K562 (cell line): ENCODE results near the gene AP5Z1. TPM values are rescaled to one million over a fixed set of nuclear protein-coding genes. Genes with fewer than 3 reads are reported as not detected.

ENCODE experiments used
- ATAC-seq: fragments of 200-7000 bp; cut with Tn5 transposase; 3 replicates; pipeline ENCODE4 v1.9.1; 2020; ENCODE audit warnings: moderate library complexity
- BruUV-seq: library from RNA; stranded (reverse); fragments of 400-500 nt; replicated peaks from 2 replicates; lab custom pipeline; 2021; lab: Mats Ljungman, UMichigan
- CTCF ChIA-PET: fragments of 300-600 bp; formaldehyde crosslinking; extraction: SDS; loops from one replicate; lab custom pipeline; 2021; ENCODE audit warnings: low intra/inter-chr PET ratio; lab: Yijun Ruan, JAX
- POLR2A ChIA-PET: fragments of 300-600, 350-650 bp; sonication (Branson Sonifier 250); formaldehyde crosslinking; extraction: SDS; loops from one replicate; lab custom pipeline; 2021; ENCODE audit warnings: antibody characterized with exemption, inconsistent platforms; lab: Yijun Ruan, JAX
- DNase-seq, 4 experiments: peaks; one replicate each; pipeline versions ENCODE4 v3.0.0 to v3.0.0-alpha.2; 2011 to 2018; ENCODE audit warnings: low spot score in 3 of 4, mixed read lengths in 3 of 4; ENCODE audit errors: extremely low read depth in 1 of 4
- FAIRE-seq: peaks from 2 replicates; lab custom pipeline; 2011; peaks lifted over from hg19 to GRCh38; lab: Jason Lieb, UNC
- H2AFZ ChIP-seq: 2 replicates; pipeline ENCODE4 v1.6.0; 2011; ENCODE audit warnings: low read depth, low read length, control low read depth, inconsistent platforms
- H3K27ac ChIP-seq: fragments of 200-600 bp; 3 replicates; pipeline ENCODE4 v1.8.0; 2011; ENCODE audit warnings: low read depth, mild to moderate bottlenecking, control low read depth, inconsistent platforms, low read length, moderate library complexity, mixed read lengths; ENCODE audit errors: extremely low read depth
- H3K27me3 ChIP-seq, 2 experiments: fragments of 300-600 bp in 1 of 2; 2 replicates in 1 of 2; 3 replicates in 1 of 2; pipeline versions ENCODE4 v1.6.0 to v1.8.0; 2011; ENCODE audit warnings: inconsistent platforms in 2 of 2, low read length in 2 of 2, mild to moderate bottlenecking in 1 of 2, mixed read lengths in 1 of 2, moderate library complexity in 1 of 2; ENCODE audit not compliant: control insufficient read depth in 2 of 2, insufficient read depth in 2 of 2
- H3K36me3 ChIP-seq: fragments of 300-600 bp; 3 replicates; pipeline ENCODE4 v1.8.0; 2011; ENCODE audit warnings: mild to moderate bottlenecking, low read length, inconsistent platforms; ENCODE audit not compliant: control insufficient read depth, insufficient read depth
- H3K4me1 ChIP-seq, 2 experiments: fragments of 200-600 bp in 1 of 2; replicated peaks in 1 of 2; 2 replicates in 1 of 2; 3 replicates in 1 of 2; pipeline versions ENCODE4 v1.5.1 to v1.8.0; 2011; ENCODE audit warnings: inconsistent platforms in 2 of 2, low read length in 2 of 2, mild to moderate bottlenecking in 1 of 2, mixed read lengths in 1 of 2, moderate library complexity in 1 of 2; ENCODE audit not compliant: control insufficient read depth in 2 of 2, insufficient read depth in 2 of 2
- H3K4me2 ChIP-seq: 2 replicates; pipeline ENCODE4 v1.6.1; 2011; ENCODE audit warnings: low read length, control low read depth, inconsistent platforms, mixed read lengths; ENCODE audit not compliant: insufficient read depth
- H3K4me3 ChIP-seq: fragments of 200-600 bp; sonication (generic), shearing (Covaris generic); 2 replicates; pipeline ENCODE4 v1.5.1; 2016; ENCODE audit warnings: control low read depth, inconsistent platforms
- H3K79me2 ChIP-seq: fragments of 200-600 bp; 3 replicates; pipeline ENCODE4 v1.8.0; 2011; ENCODE audit warnings: low read length, inconsistent platforms; ENCODE audit not compliant: control insufficient read depth, insufficient read depth
- H3K9ac ChIP-seq, 2 experiments: 2 replicates each; pipeline versions ENCODE4 v1.6.0 to v1.6.1; 2011; ENCODE audit warnings: low read depth in 2 of 2, low read length in 2 of 2, control low read depth in 1 of 2, inconsistent platforms in 1 of 2, mild to moderate bottlenecking in 1 of 2, mixed read lengths in 1 of 2; ENCODE audit not compliant: insufficient read depth in 1 of 2
- H3K9me1 ChIP-seq: one replicate; pipeline ENCODE4 v1.6.0; 2011; ENCODE audit warnings: inconsistent platforms, mild to moderate bottlenecking, low read length, moderate library complexity; ENCODE audit not compliant: control insufficient read depth, insufficient read depth
- H3K9me3 ChIP-seq: replicated peaks from 2 replicates; pipeline ENCODE4 v1.5.1; 2011; ENCODE audit warnings: low read depth, low read length, inconsistent platforms; ENCODE audit not compliant: control insufficient read depth, insufficient read depth
- H4K20me1 ChIP-seq: replicated peaks from 2 replicates; pipeline ENCODE4 v1.6.1; 2011; ENCODE audit warnings: low read length, inconsistent platforms, mixed read lengths; ENCODE audit not compliant: control insufficient read depth, insufficient read depth
- GABPA ChIP-seq: fragments of 200-800 bp; sonication (Bioruptor generic); conservative IDR thresholded peaks from 2 replicates; pipeline ENCODE4 v1.6.1; 2016; ENCODE audit warnings: low read depth, missing genetic modification characterization, missing compliant biosample characterization
- IFI16 ChIP-seq: fragments of 250-450 bp; sonication (Bioruptor Pico); IDR thresholded peaks from 2 replicates; pipeline ENCODE4 v2.1.2; 2022; ENCODE audit warnings: mild to moderate bottlenecking, inconsistent platforms
- KDM1A ChIP-seq, 2 experiments: fragments of 450-650 bp; IDR thresholded peaks; 2 replicates each; pipeline ENCODE4 v1.6.1; 2016; ENCODE audit warnings: mild to moderate bottlenecking in 2 of 2
- POLR2G ChIP-seq: fragments of 200-400 bp; formaldehyde crosslinking; IDR thresholded peaks from 2 replicates; pipeline ENCODE4 v1.6.1; 2017; ENCODE audit warnings: low read depth, mild to moderate bottlenecking, antibody characterized with exemption, low read length, moderate library complexity
- STAT5B ChIP-seq: fragments of 250-450 bp; sonication (Bioruptor Pico); IDR thresholded peaks from 2 replicates; pipeline ENCODE4 v1.8.0; 2021; ENCODE audit warnings: mild to moderate bottlenecking, inconsistent platforms
- ZKSCAN8 ChIP-seq: fragments of 200-800 bp; sonication (Bioruptor generic); IDR thresholded peaks from 2 replicates; pipeline ENCODE4 v1.6.1; 2016; ENCODE audit warnings: missing genetic modification characterization, missing compliant biosample characterization
- WGBS: fragments of 100-300 bp; shearing (Covaris generic); methylation state at CpG from one replicate; pipeline ENCODE4 v1.1.6; 2016; ENCODE audit warnings: low coverage, mixed read lengths; ENCODE audit not compliant: insufficient coverage; ENCODE audit errors: missing lambda C conversion rate; 5-methylcytosine and 5-hydroxymethylcytosine counted together
- in situ Hi-C: fragments of 300-500 bp; cut with MboI; formaldehyde crosslinking; loops from 4 replicates; pipeline ENCODE4 v1.15.0; 2018; ENCODE audit warnings: inconsistent platforms, mixed read lengths
- intact Hi-C: fragments of 100-400 bp; cut with micrococcal nuclease; formaldehyde crosslinking; loops from 2 replicates; pipeline ENCODE4 v1.14.2; 2022
- polyA plus RNA-seq, 8 experiments: library from polyadenylated mRNA; depleted of rRNA in 4 of 8; stranded (reverse) in 5 of 8; unstranded in 3 of 8; fragments of >200 nt; fragmentation: Nextera tagmentation in 2 of 8; fragmentation: Illumina TruSeq in 1 of 8; extraction: Ambion mirVana in 2 of 8; extraction: Trizol in 1 of 8; gene quantifications; 2 replicates each; pipeline versions ENCODE4 v1.2.1 to v1.2.3, GENCODE V29; 2011 to 2014; ENCODE audit warnings: inconsistent platforms in 1 of 8, missing spikeins in 1 of 8
- total RNA-seq, 7 experiments: library from RNA; depleted of rRNA in 6 of 7; stranded (reverse); fragments of >200 nt in 6 of 7; fragmentation: Illumina TruSeq in 2 of 7; extraction: Trizol in 2 of 7; gene quantifications; 2 replicates each; pipeline versions ENCODE4 v1.2.1 to v1.2.3, GENCODE V29; 2011 to 2021; ENCODE audit warnings: low replicate concordance in 1 of 7

AP5Z1 gene
- total and polyA plus RNA-seq, 9 of the 15 experiments (the other 6 are each of a cell fraction or from before 2014, with no cell fraction given), result 0.06 to 31.1 (median 6.4) TPM

DNA sequence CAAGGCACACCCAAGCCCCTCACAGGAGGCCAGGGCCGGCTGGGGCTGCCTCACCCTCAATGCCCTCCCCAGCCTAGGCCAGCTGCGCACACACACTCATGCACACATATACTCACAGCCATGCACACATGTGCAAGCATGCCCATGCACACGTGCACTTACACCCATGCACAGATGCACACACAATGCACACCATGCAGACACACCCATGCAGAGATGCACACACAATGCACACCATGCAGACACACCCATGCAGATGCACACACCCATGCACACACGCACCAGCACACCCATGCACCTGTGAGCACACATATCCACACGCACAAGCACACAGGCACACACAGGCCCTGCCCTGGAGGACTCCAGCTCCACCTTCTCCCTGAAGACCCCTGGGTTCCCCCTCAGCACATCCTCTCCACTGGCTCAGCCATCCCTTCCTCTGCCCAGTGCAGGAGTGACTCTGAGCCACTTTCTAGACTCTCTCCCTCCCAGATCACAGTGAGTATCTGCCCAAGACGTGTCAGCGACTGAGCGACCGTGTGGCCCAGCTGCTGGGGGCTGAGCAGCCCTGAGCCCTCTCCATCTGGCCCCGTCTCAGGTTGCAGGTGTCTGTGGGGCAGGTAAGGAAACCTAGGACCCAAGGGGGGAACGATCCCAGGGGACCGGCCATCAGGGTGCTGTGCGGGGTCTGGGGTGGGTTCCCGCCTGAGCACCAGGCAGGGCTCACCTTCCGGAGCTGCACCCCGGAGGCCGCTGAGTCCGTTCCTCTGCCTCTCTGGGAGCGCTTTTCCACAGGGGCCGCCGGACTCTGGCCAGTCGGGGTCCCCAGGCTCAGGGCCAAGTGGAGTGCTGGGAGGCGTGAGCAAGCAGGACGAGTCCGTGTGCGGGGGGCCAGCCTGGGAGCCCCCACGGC is 25.8 kb downstream of the AP5Z1 start:
- no peak overlapping the region for H2AFZ ChIP-seq
- H3K4me2 ChIP-seq, result no peak overlapping the region
- in situ Hi-C loops, result no loop called here
- BruUV-seq, result no TSS peak
- no peak overlapping the region for H3K4me3 ChIP-seq
- no peak for ATAC-seq
- peaks cover 7% of the 10 kb centered on the region; the same call in 1 of the 2 replicates for H4K20me1 ChIP-seq
- H3K9me1 ChIP-seq, result no peaks in the 10 kb centered on the region
- ChIA-PET CTCF (no interaction called here), POLR2A (interaction anchor here (0.5 to 1.1 kb wide), 2 partner anchors 235 to 289 kb away, joined by 3 to 6 read pairs; no protein-coding TSS in a partner anchor)
- DNase-seq, result no peak
- no peaks in the 10 kb centered on the region for H3K36me3 ChIP-seq
- FAIRE-seq, result no peak
- H3K9ac ChIP-seq, result no peak overlapping the region; a peak in 1 of 4 replicates
- no peaks in the 10 kb centered on the region for H3K79me2 ChIP-seq
- intact Hi-C loops, result no loop called here
- TF ChIP-seq STAT5B (CRISPR knock-in tag), result no peak
- TF ChIP-seq KDM1A (IDR thresholded peaks at IDR 0.05), result peak in 1 of 2 experiments; percentile 86; a peak in 2 of 4 replicates
- no peak for TF ChIP-seq ZKSCAN8 (CRISPR knock-in tag)
- no peak for TF ChIP-seq IFI16 (CRISPR knock-in tag)
- no peak for TF ChIP-seq GABPA (tag)
- TF ChIP-seq POLR2G, result peak; percentile 10; the same call in 1 of the 2 replicates
- peaks cover 0 to 57% of the 10 kb centered on the region in 2 experiments; a peak in 2 of 5 replicates for H3K4me1 ChIP-seq
- no peaks in the 10 kb centered on the region for H3K9me3 ChIP-seq
- H3K27ac ChIP-seq, result no peak overlapping the region
- H3K27me3 ChIP-seq, result no peaks in the 10 kb centered on the region
- WGBS, result 60% methylated on average over 10 of the region's 27 CpGs
